Memory B cell (primary cell): ENCODE results near the gene TENM4.
A peak's percentile ranks its signal among the peaks of the same experiment; 100 is the strongest.

Source experiments
- ATAC-seq: fragments of 150-1000 bp; cut with Tn5 transposase; 2 replicates; pipeline ENCODE4 v1.10.0; 2021; ENCODE audit warnings: low read depth, mild to moderate bottlenecking, moderate library complexity
- DNase-seq, 2 donors: peaks; one replicate each; pipeline ENCODE4 v3.0.0; 2022; ENCODE audit warnings: low spot score in 2 of 2
- H3K27ac Mint-ChIP-seq: one replicate; pipeline ENCODE4 v1.8.0; 2022; ENCODE audit warnings: mild to moderate bottlenecking, moderate library complexity, mixed read lengths
- H3K27me3 Mint-ChIP-seq: one replicate; pipeline ENCODE4 v1.8.0; 2022; ENCODE audit warnings: mixed read lengths
- H3K36me3 Mint-ChIP-seq: one replicate; pipeline ENCODE4 v1.8.0; 2022; ENCODE audit warnings: mild to moderate bottlenecking, mixed read lengths
- H3K4me1 Mint-ChIP-seq: one replicate; pipeline ENCODE4 v1.8.0; 2022; ENCODE audit warnings: mixed read lengths
- H3K4me3 Mint-ChIP-seq: one replicate; pipeline ENCODE4 v1.8.0; 2022; ENCODE audit warnings: mild to moderate bottlenecking, moderate library complexity, mixed read lengths
- H3K9me3 Mint-ChIP-seq: one replicate; pipeline ENCODE4 v1.8.0; 2022; ENCODE audit warnings: mixed read lengths

Gene TENM4

GRCh38 chr11:79421820-79422219 is 19.0 kb downstream of the TENM4 start:
- H3K9me3 Mint-ChIP-seq = no peaks in the 10 kb centered on the region
- ATAC-seq (no peak), DNase-seq (no peak)
- peaks cover 3% of the 10 kb centered on the region for H3K27me3 Mint-ChIP-seq
- H3K4me3 Mint-ChIP-seq = no peak overlapping the region
- H3K27ac Mint-ChIP-seq = no peak overlapping the region
- H3K4me1 Mint-ChIP-seq = peaks cover 4% of the 10 kb centered on the region
- H3K36me3 Mint-ChIP-seq = no peaks in the 10 kb centered on the region

DNA sequence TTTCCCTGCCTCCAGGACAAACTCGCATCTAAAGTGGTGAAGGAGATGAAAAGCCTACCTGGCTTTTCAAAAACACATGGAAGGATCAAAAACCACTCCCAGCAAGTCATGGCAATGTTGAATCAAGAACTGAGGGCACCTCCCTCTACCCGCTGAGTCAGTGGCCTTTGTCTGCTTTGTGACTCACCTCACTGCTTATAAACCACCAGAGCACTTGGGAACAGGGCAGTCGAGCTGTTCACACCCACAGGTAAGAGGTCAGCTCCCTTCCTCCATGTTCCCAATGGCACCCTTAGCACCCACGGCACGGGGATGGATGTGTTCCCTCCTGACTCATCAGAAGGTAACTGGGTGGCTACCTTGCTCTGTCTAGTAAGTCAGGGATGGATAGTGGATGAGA is 21.7 kb downstream of the TENM4 start:
- H3K27ac Mint-ChIP-seq = no peak overlapping the region
- peaks cover 3% of the 10 kb centered on the region for H3K27me3 Mint-ChIP-seq
- H3K36me3 Mint-ChIP-seq = no peaks in the 10 kb centered on the region
- peaks cover 4% of the 10 kb centered on the region for H3K4me1 Mint-ChIP-seq
- ATAC-seq = no peak
- H3K4me3 Mint-ChIP-seq = no peak overlapping the region
- H3K9me3 Mint-ChIP-seq = no peaks in the 10 kb centered on the region
- no peak for DNase-seq

DNA sequence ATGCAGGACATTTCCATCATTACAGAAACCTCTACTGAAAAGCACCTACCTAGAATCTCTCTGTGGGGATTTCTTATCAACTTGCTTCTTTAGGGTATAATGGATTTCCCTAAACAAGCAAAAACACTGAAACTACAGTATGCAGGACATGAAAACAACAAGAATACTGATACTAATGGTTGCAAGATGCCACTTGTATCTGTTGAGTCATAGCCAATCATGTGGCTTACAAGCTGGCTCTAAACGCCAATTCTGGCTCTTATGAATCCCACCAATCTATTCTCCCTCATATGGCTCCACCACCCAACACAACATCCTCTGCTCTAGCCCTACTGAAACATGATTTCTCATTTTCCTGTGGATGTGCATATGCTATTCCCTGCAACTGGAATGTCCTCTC is 22.6 kb downstream of the TENM4 start:
- H3K9me3 Mint-ChIP-seq = no peaks in the 10 kb centered on the region
- DNase-seq = no peak
- H3K4me3 Mint-ChIP-seq = no peak overlapping the region
- peaks cover 4% of the 10 kb centered on the region for H3K4me1 Mint-ChIP-seq
- peaks cover 3% of the 10 kb centered on the region for H3K27me3 Mint-ChIP-seq
- no peak for ATAC-seq
- no peak overlapping the region for H3K27ac Mint-ChIP-seq
- no peaks in the 10 kb centered on the region for H3K36me3 Mint-ChIP-seq

GRCh38 chr11:79417069-79417920 is 23.5 kb downstream of the TENM4 start:
- peaks cover 4% of the 10 kb centered on the region for H3K4me1 Mint-ChIP-seq
- DNase-seq (no peak), ATAC-seq (no peak)
- peaks cover 5% of the 10 kb centered on the region for H3K27me3 Mint-ChIP-seq
- no peak overlapping the region for H3K27ac Mint-ChIP-seq
- H3K36me3 Mint-ChIP-seq = no peaks in the 10 kb centered on the region
- H3K9me3 Mint-ChIP-seq = no peaks in the 10 kb centered on the region
- H3K4me3 Mint-ChIP-seq = no peak overlapping the region

- Mint-ChIP-seq H3K4me3 (no peak overlapping the region), H3K27me3 (peaks cover 2% of the 10 kb centered on the region), H3K9me3 (no peaks in the 10 kb centered on the region), H3K4me1 (peaks cover 4% of the 10 kb centered on the region), H3K27ac (no peak overlapping the region), H3K36me3 (no peaks in the 10 kb centered on the region)
- ATAC-seq (no peak), DNase-seq (no peak)
These were observed 24.9 kb downstream of the TENM4 start for GRCh38 chr11:79415912-79416311.

DNA sequence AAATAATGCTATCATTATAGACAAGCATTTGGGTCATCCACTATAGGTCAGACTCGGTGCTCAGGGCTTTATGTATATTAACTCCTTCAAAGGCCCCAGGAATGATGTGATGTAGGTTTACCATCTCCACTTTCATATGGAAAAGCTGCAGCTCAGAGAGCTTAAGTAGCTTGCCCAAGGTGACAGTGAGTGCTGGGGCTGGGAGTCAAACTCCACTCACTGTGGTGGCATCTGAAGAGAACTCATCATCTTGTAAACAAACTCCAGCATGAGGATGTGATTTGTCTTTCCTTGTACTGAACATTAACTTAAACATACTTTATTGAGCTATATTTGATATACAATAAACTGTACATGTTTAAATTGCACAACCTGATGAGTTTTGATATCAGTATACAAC is 25.4 kb downstream of the TENM4 start:
- H3K27ac Mint-ChIP-seq = no peak overlapping the region
- H3K27me3 Mint-ChIP-seq = peaks cover 2% of the 10 kb centered on the region
- no peak overlapping the region for H3K4me3 Mint-ChIP-seq
- ATAC-seq (no peak), DNase-seq (no peak)
- H3K4me1 Mint-ChIP-seq = peaks cover 4% of the 10 kb centered on the region
- no peaks in the 10 kb centered on the region for H3K9me3 Mint-ChIP-seq
- no peaks in the 10 kb centered on the region for H3K36me3 Mint-ChIP-seq

DNA sequence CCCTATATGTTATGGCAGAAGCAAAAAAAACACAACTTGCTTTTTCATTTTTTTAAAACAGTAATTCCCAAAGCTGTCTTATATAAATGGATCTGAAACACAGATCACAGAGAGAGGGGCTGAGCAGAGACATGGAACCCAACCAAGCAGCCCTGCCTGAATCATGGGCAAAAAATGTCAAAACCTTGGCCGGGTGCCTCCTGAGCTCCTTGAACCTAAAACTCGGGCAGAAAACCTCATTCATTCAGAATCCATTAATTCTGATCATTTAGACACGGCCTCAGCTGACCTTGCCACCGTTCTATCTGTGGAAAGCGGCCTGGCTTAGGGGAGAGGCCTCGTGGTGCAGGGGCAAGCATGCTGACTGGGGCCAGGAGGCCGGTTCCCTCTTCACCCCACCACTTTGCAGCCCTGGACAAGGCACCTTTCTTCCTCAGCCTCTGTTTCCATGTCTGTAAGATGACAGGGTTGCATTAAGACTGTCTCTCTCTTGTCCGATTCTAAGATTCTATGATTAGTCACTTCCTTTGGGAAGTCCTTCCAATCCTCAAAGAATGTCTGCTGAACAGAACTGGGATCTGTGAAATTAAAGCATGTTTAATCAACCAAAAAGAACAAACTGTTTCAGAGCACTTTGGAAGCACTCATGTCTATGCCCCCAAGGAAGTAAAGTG is 26.0 kb downstream of the TENM4 start:
- Mint-ChIP-seq H3K9me3 (no peaks in the 10 kb centered on the region), H3K36me3 (no peaks in the 10 kb centered on the region), H3K4me3 (no peak overlapping the region), H3K27ac (no peak overlapping the region), H3K27me3 (peaks cover 2% of the 10 kb centered on the region), H3K4me1 (peaks cover 4% of the 10 kb centered on the region)
- ATAC-seq (no peak), DNase-seq (no peak)

DNA sequence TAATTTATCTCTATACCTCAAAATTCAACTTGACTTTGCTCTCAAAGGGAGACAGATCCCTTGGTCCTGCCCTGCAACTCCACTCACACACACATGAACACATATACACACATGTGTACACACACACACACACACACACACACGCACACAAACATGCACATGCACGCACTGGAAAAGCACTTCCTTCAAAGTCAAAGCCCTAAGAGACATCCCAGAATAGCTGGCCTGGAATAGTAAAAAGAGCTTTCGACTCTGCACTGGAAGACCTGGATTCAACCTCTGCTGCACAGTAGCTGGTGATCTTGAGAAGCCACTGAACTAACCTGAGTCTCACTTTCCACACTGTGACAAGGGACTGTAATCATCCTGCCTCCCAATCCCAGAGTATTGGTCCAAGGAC is 26.8 kb downstream of the TENM4 start:
- H3K36me3 Mint-ChIP-seq = no peaks in the 10 kb centered on the region
- ATAC-seq (no peak), DNase-seq (no peak)
- peaks cover 2% of the 10 kb centered on the region for H3K27me3 Mint-ChIP-seq
- H3K4me3 Mint-ChIP-seq = no peak overlapping the region
- no peaks in the 10 kb centered on the region for H3K4me1 Mint-ChIP-seq
- no peaks in the 10 kb centered on the region for H3K9me3 Mint-ChIP-seq
- H3K27ac Mint-ChIP-seq = no peak overlapping the region

- H3K4me3 Mint-ChIP-seq = no peak overlapping the region
- no peaks in the 10 kb centered on the region for H3K4me1 Mint-ChIP-seq
These were observed 27.6 kb downstream of the TENM4 start for GRCh38 chr11:79413268-79413667.

DNA sequence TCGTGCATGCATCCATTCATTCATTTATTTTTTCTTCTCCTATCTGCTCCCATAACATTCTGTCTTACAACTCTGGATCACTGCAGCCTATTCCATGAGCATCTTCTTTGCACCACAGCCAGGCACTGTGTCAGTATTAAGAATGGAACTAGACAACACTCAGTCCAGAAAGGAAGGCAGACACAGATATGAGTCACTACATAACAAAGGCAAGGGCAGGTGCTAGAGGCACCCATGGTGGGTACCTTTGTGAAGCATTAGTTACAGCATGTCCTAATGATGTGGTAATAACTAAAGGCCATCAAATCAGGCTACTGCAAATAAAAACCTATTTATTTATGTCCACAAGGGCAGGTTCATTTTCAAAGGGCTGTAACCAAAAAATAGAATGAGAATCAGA is 28.1 kb downstream of the TENM4 start:
- DNase-seq (no peak), ATAC-seq (no peak)
- Mint-ChIP-seq H3K27ac (no peak overlapping the region), H3K36me3 (no peaks in the 10 kb centered on the region), H3K9me3 (no peaks in the 10 kb centered on the region), H3K4me1 (no peaks in the 10 kb centered on the region), H3K27me3 (peaks cover 2% of the 10 kb centered on the region), H3K4me3 (no peak overlapping the region)

More at GRCh38 chr11:79413268-79413667, 27.6 kb downstream of the TENM4 start:
- Mint-ChIP-seq H3K9me3 (no peaks in the 10 kb centered on the region), H3K27ac (no peak overlapping the region), H3K27me3 (peaks cover 2% of the 10 kb centered on the region), H3K36me3 (no peaks in the 10 kb centered on the region)
- ATAC-seq (no peak), DNase-seq (no peak)

GRCh38 chr11:79409330-79409729 is 31.5 kb downstream of the TENM4 start:
- H3K9me3 Mint-ChIP-seq = no peaks in the 10 kb centered on the region
- H3K27ac Mint-ChIP-seq = no peak overlapping the region
- peaks cover 2% of the 10 kb centered on the region for H3K27me3 Mint-ChIP-seq
- DNase-seq (no peak), ATAC-seq (no peak)
- H3K4me3 Mint-ChIP-seq = no peak overlapping the region
- peaks cover 4% of the 10 kb centered on the region for H3K4me1 Mint-ChIP-seq
- H3K36me3 Mint-ChIP-seq = no peaks in the 10 kb centered on the region

- ATAC-seq (peak; percentile 95), DNase-seq (peak; percentile 19 to 54)
- H3K27ac Mint-ChIP-seq = peak overlapping the region; percentile 32
- no peaks in the 10 kb centered on the region for H3K9me3 Mint-ChIP-seq
- no peak overlapping the region for H3K4me3 Mint-ChIP-seq
- peaks cover 4% of the 10 kb centered on the region for H3K27me3 Mint-ChIP-seq
- peaks cover 3% of the 10 kb centered on the region for H3K36me3 Mint-ChIP-seq
- peaks cover 4% of the 10 kb centered on the region for H3K4me1 Mint-ChIP-seq
These were observed 34.5 kb downstream of the TENM4 start for GRCh38 chr11:79406376-79406775.

- peak overlapping the region; percentile 53 for H3K27ac Mint-ChIP-seq
- DNase-seq (no peak), ATAC-seq (no peak)
- H3K4me3 Mint-ChIP-seq = no peak overlapping the region
- H3K9me3 Mint-ChIP-seq = no peaks in the 10 kb centered on the region
- H3K36me3 Mint-ChIP-seq = peaks cover 3% of the 10 kb centered on the region
- peaks cover 4% of the 10 kb centered on the region for H3K27me3 Mint-ChIP-seq
- peaks cover 4% of the 10 kb centered on the region for H3K4me1 Mint-ChIP-seq
These were observed 36.0 kb downstream of the TENM4 start for GRCh38 chr11:79404806-79405205.

- Mint-ChIP-seq H3K36me3 (peaks cover 3% of the 10 kb centered on the region), H3K27me3 (peaks cover 4% of the 10 kb centered on the region), H3K9me3 (no peaks in the 10 kb centered on the region), H3K4me3 (no peak overlapping the region), H3K4me1 (peaks cover 4% of the 10 kb centered on the region), H3K27ac (peak overlapping the region; percentile 20)
- ATAC-seq (no peak), DNase-seq (no peak)
These were observed 36.5 kb downstream of the TENM4 start for GRCh38 chr11:79404325-79404724.
